ENCODE data around the gene THOC2.
"Not testable (repeated sequence)": the region's sequence is repeated elsewhere in the genome, so short reads cannot be mapped to it uniquely, and the experiment has no call there.

The THOC2 gene

GRCh38 chrX:123679733-123680460 is 53.0 kb downstream of the THOC2 start:
- DNase-seq (ENCODE audit: low spot score in 2 of 2); H3K27ac Mint-ChIP-seq (ENCODE audit: low read depth); ATAC-seq (replicated peaks; ENCODE audit: extremely low read depth, poor library complexity, severe bottlenecking); H3K27me3 Mint-ChIP-seq; H3K9me3 Mint-ChIP-seq; H3K4me3 Mint-ChIP-seq: not testable (repeated sequence)
- Mint-ChIP-seq H3K36me3 (ENCODE audit: insufficient read depth) (peaks cover 20% of the 10 kb centered on the region), H3K4me1 (peaks cover 16% of the 10 kb centered on the region)

- peaks cover 21% of the 10 kb centered on the region for H3K36me3 Mint-ChIP-seq (ENCODE audit: insufficient read depth)
Measured at GRCh38 chrX:123675154-123675553, 57.7 kb downstream of the THOC2 start.

DNA sequence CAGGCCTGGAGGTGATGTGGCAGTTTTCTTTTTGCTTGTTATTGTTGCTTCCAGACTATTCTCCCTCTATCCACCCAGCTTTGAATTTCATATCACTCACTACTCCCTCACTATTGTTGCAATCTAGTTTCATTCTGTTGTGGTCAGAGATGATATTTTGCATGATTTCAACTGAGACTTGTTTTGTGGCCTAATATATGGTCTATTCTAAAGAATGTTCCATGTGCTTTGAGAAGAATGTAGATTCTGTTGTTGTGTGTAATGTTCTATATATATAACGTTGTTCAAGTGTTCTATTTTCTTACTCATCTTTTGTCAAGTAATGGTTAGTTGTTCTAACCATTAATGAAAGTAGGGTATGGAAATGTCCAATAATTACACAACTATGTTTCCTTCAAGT is 59.0 kb downstream of the THOC2 start:
- Mint-ChIP-seq H3K9me3 (no peaks in the 10 kb centered on the region), H3K36me3 (ENCODE audit: insufficient read depth) (peaks cover 23% of the 10 kb centered on the region), H3K27me3 (no peaks in the 10 kb centered on the region), H3K27ac (ENCODE audit: low read depth) (no peak overlapping the region), H3K4me3 (no peak overlapping the region), H3K4me1 (peaks cover 4% of the 10 kb centered on the region)
- DNase-seq (ENCODE audit: low spot score in 2 of 2) (no peak), ATAC-seq (replicated peaks; ENCODE audit: extremely low read depth, poor library complexity, severe bottlenecking) (no peak)

More at GRCh38 chrX:123675154-123675553, 57.7 kb downstream of the THOC2 start:
- Mint-ChIP-seq H3K4me1 (peaks cover 8% of the 10 kb centered on the region), H3K27ac (ENCODE audit: low read depth) (no peak overlapping the region), H3K4me3 (no peak overlapping the region), H3K27me3 (no peaks in the 10 kb centered on the region), H3K9me3 (no peaks in the 10 kb centered on the region)
- ATAC-seq (replicated peaks; ENCODE audit: extremely low read depth, poor library complexity, severe bottlenecking) (no peak), DNase-seq (ENCODE audit: low spot score in 2 of 2) (no peak)

- no peaks in the 10 kb centered on the region for H3K4me1 Mint-ChIP-seq
- H3K27me3 Mint-ChIP-seq, result no peaks in the 10 kb centered on the region
- no peaks in the 10 kb centered on the region for H3K9me3 Mint-ChIP-seq
- peaks cover 34% of the 10 kb centered on the region for H3K36me3 Mint-ChIP-seq (ENCODE audit: insufficient read depth)
- no peak overlapping the region for H3K4me3 Mint-ChIP-seq
- no peak for DNase-seq (ENCODE audit: low spot score in 2 of 2)
- no peak overlapping the region for H3K27ac Mint-ChIP-seq (ENCODE audit: low read depth)
- no peak for ATAC-seq (replicated peaks; ENCODE audit: extremely low read depth, poor library complexity, severe bottlenecking)
Measured at GRCh38 chrX:123665197-123665596, 67.7 kb downstream of the THOC2 start.

GRCh38 chrX:123664467-123665167 is 68.2 kb downstream of the THOC2 start:
- H3K9me3 Mint-ChIP-seq; H3K27me3 Mint-ChIP-seq; H3K4me3 Mint-ChIP-seq; DNase-seq (ENCODE audit: low spot score in 2 of 2); H3K4me1 Mint-ChIP-seq; H3K27ac Mint-ChIP-seq (ENCODE audit: low read depth); ATAC-seq (replicated peaks; ENCODE audit: extremely low read depth, poor library complexity, severe bottlenecking): not testable (repeated sequence)
- H3K36me3 Mint-ChIP-seq (ENCODE audit: insufficient read depth), result peaks cover 38% of the 10 kb centered on the region

GRCh38 chrX:123663720-123664119 is 69.1 kb downstream of the THOC2 start:
- not testable (repeated sequence) for H3K4me1 Mint-ChIP-seq; ATAC-seq (replicated peaks; ENCODE audit: extremely low read depth, poor library complexity, severe bottlenecking); H3K4me3 Mint-ChIP-seq; DNase-seq (ENCODE audit: low spot score in 2 of 2); H3K27ac Mint-ChIP-seq (ENCODE audit: low read depth); H3K27me3 Mint-ChIP-seq; H3K9me3 Mint-ChIP-seq
- H3K36me3 Mint-ChIP-seq (ENCODE audit: insufficient read depth), result peaks cover 39% of the 10 kb centered on the region

GRCh38 chrX:123656507-123656906 is 76.3 kb downstream of the THOC2 start:
- H3K27ac Mint-ChIP-seq (ENCODE audit: low read depth); H3K9me3 Mint-ChIP-seq; DNase-seq (ENCODE audit: low spot score in 2 of 2); ATAC-seq (replicated peaks; ENCODE audit: extremely low read depth, poor library complexity, severe bottlenecking); H3K4me3 Mint-ChIP-seq; H3K27me3 Mint-ChIP-seq: not testable (repeated sequence)
- peaks cover 19% of the 10 kb centered on the region for H3K36me3 Mint-ChIP-seq (ENCODE audit: insufficient read depth)
- peaks cover 25% of the 10 kb centered on the region for H3K4me1 Mint-ChIP-seq

GRCh38 chrX:123648811-123649181 is 84.1 kb downstream of the THOC2 start:
- not testable (repeated sequence) for DNase-seq (ENCODE audit: low spot score in 2 of 2); ATAC-seq (replicated peaks; ENCODE audit: extremely low read depth, poor library complexity, severe bottlenecking); H3K27me3 Mint-ChIP-seq; H3K36me3 Mint-ChIP-seq (ENCODE audit: insufficient read depth); H3K9me3 Mint-ChIP-seq; H3K4me3 Mint-ChIP-seq; H3K27ac Mint-ChIP-seq (ENCODE audit: low read depth)
- peaks cover 40% of the 10 kb centered on the region for H3K4me1 Mint-ChIP-seq

DNA sequence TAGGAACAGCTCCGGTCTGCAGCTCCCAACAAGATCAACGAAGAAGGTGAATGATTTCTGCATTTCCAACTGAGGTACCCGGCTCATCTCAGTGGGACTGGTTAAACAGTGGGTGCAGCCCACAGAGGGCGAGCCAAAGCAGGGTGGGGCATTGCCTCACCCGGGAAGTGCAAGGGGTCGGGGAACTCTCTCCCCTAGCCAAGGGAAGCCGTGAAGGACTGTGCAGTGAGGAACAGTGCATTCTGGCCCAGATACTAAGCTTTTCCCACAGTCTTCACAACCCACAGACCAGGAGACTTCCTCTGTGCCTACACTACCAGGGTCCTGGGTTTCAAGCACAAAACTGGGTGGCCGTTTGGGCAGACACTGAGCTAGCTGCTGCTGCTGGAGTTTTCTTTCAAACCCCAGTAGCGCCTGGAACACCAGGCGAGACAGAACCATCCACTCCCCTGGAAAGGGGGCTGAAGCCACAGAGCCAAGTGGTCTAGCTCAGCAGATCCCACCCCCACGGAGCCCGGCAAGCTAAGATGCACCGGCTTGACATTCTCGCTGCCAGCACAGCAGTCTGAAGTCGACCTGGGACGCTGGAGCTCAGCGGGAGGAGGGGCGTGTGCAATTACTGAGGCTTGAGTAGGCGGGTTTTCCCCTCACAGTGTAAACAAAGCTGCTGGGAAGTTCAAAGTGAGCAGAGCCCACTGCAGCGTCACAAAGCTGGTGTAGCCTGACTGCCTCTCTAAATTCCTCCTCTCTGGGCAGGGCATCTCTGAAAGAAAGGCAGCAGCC is 84.6 kb downstream of the THOC2 start:
- Mint-ChIP-seq H3K9me3 (no peaks in the 10 kb centered on the region), H3K36me3 (ENCODE audit: insufficient read depth) (peaks cover 12% of the 10 kb centered on the region), H3K4me1 (peaks cover 39% of the 10 kb centered on the region), H3K27me3 (no peaks in the 10 kb centered on the region), H3K27ac (ENCODE audit: low read depth) (no peak overlapping the region), H3K4me3 (no peak overlapping the region)
- ATAC-seq (replicated peaks; ENCODE audit: extremely low read depth, poor library complexity, severe bottlenecking), result no peak
- DNase-seq (ENCODE audit: low spot score in 2 of 2), result no peak

DNA sequence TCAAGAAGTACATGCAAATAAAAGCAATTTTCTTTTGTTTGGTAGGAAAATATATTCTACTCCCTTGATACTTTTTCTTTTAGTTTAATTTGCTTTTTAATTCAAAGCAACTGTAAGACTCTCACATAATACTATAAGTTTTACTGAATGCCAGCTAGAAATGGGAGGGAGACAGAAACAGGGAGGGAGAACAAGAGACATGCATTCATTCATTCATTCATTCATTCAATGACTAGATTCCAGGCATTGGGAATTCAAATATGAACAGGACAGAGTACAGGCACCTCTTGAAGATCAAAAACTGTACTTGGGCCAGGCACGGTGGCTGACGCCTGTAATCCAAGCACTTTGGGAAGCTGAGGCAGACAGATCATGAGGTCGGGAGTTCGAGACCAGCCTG is 85.6 kb downstream of the THOC2 start:
- Mint-ChIP-seq H3K36me3 (ENCODE audit: insufficient read depth) (peaks cover 12% of the 10 kb centered on the region), H3K27ac (ENCODE audit: low read depth) (no peak overlapping the region), H3K27me3 (no peaks in the 10 kb centered on the region), H3K4me1 (peaks cover 29% of the 10 kb centered on the region), H3K9me3 (no peaks in the 10 kb centered on the region), H3K4me3 (no peak overlapping the region)
- ATAC-seq (replicated peaks; ENCODE audit: extremely low read depth, poor library complexity, severe bottlenecking) (no peak), DNase-seq (ENCODE audit: low spot score in 2 of 2) (no peak)

DNA sequence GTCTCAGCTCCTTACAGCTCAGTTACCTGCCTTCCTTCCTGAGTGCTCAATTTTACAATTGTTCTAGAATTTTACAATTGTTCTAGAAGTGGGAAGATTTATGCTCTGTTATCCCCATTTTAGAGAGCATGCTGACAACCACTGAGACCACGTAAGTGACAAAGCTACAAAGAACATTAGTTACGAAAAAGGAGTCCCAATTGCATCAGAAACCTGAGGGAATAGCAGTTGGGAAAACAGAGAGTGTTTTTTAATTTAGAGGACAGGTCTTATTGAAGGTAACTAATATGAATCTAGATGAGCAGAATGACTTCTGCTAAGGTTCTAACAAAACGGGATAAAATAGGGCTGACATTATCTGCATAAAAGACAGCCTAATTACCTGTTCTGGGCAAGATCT is 103.3 kb downstream of the THOC2 start:
- ATAC-seq (replicated peaks; ENCODE audit: extremely low read depth, poor library complexity, severe bottlenecking) (no peak), DNase-seq (ENCODE audit: low spot score in 2 of 2) (no peak)
- Mint-ChIP-seq H3K27ac (ENCODE audit: low read depth) (no peak overlapping the region), H3K27me3 (no peaks in the 10 kb centered on the region), H3K4me3 (no peak overlapping the region), H3K9me3 (no peaks in the 10 kb centered on the region), H3K36me3 (ENCODE audit: insufficient read depth) (peaks cover 42% of the 10 kb centered on the region), H3K4me1 (peaks cover 9% of the 10 kb centered on the region)

DNA sequence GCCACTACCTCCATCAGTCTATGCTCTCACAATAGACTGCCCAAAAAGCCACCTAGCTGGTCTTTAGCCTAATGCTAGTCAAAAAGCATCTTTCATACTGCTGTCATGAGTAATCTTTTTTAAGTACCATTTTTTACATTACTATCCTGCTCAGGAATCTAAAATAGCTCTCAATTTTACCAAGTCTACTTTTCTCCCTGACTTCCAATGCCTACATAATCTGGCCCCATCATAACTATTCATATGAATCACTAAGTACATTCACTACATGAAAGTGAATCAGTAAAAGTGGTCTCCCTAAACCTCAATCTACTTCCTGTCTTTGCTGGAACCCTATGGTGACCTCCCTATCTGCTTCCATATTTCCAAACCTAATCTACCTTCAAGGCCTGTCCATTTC is 105.9 kb downstream of the THOC2 start:
- Mint-ChIP-seq H3K4me1 (peaks cover 9% of the 10 kb centered on the region), H3K36me3 (ENCODE audit: insufficient read depth) (peaks cover 53% of the 10 kb centered on the region), H3K9me3 (no peaks in the 10 kb centered on the region), H3K27ac (ENCODE audit: low read depth) (peak overlapping the region; percentile 89), H3K4me3 (no peak overlapping the region), H3K27me3 (no peaks in the 10 kb centered on the region)
- ATAC-seq (replicated peaks; ENCODE audit: extremely low read depth, poor library complexity, severe bottlenecking) (no peak), DNase-seq (ENCODE audit: low spot score in 2 of 2) (no peak)
